ENCODE data around the gene RARB. TPM values are rescaled to one million over a fixed set of nuclear protein-coding genes. Genes with fewer than 3 reads are reported as not detected.
A peak's percentile ranks its signal among the peaks of the same experiment; 100 is the strongest.

The RARB gene
- total RNA-seq, 1 donor from 2014 or later, result 5.6 TPM

GRCh38 chr3:25604107-25604805 is 176.2 kb downstream of the RARB start:
- Histone ChIP-seq H3K27ac (peak overlapping the region; percentile 24), H3K4me1 (peaks cover 10% of the 10 kb centered on the region), H3K4me3 (no peak overlapping the region), H3K36me3 (peaks cover 81% of the 10 kb centered on the region), H3K9me3 (no peaks in the 10 kb centered on the region), H3K27me3 (ENCODE audit: low read depth) (no peaks in the 10 kb centered on the region)
- TF ChIP-seq, protein P1, sequence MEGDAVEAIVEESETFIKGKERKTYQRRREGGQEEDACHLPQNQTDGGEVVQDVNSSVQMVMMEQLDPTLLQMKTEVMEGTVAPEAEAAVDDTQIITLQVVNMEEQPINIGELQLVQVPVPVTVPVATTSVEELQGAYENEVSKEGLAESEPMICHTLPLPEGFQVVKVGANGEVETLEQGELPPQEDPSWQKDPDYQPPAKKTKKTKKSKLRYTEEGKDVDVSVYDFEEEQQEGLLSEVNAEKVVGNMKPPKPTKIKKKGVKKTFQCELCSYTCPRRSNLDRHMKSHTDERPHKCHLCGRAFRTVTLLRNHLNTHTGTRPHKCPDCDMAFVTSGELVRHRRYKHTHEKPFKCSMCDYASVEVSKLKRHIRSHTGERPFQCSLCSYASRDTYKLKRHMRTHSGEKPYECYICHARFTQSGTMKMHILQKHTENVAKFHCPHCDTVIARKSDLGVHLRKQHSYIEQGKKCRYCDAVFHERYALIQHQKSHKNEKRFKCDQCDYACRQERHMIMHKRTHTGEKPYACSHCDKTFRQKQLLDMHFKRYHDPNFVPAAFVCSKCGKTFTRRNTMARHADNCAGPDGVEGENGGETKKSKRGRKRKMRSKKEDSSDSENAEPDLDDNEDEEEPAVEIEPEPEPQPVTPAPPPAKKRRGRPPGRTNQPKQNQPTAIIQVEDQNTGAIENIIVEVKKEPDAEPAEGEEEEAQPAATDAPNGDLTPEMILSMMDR (IDR thresholded peaks at IDR 0.05), result no peak
- intact Hi-C loops (cut with DNase I), result no loop called here
- ATAC-seq (peak; percentile 86 to 88), DNase-seq (no peak)

DNA sequence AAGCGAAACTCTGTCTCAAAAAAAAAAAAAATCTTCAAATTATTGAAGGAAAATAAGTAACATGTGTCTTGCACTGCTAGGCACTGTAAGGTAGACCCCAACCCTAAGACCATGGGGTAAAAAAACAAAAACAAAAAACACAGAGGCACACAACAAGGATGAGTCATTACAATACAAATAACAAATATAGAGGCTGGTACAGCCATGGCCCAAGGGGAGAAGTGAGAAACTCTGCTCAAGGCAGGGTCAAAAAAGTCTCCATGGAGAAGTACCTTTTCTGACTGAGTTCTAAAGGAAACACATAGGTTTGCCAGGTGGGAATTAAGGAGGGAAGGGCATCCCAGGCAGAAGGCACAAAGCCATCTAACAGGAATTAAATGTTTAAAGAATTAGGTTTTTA is 182.1 kb downstream of the RARB start:
- H3K9me3 ChIP-seq, result no peaks in the 10 kb centered on the region
- ATAC-seq (no peak), DNase-seq (no peak)
- no peaks in the 10 kb centered on the region for H3K27me3 ChIP-seq (ENCODE audit: low read depth)
- H3K36me3 ChIP-seq, result peaks cover 97% of the 10 kb centered on the region
- TF ChIP-seq, protein P1 (IDR thresholded peaks at IDR 0.05), result no peak
- intact Hi-C loops (cut with DNase I), result no loop called here
- H3K4me1 ChIP-seq, result no peaks in the 10 kb centered on the region
- no peak overlapping the region for H3K27ac ChIP-seq
- no peak overlapping the region for H3K4me3 ChIP-seq

- DNase-seq (no peak), ATAC-seq (no peak)
- Histone ChIP-seq H3K9me3 (no peaks in the 10 kb centered on the region), H3K4me1 (no peaks in the 10 kb centered on the region), H3K36me3 (peaks cover 98% of the 10 kb centered on the region), H3K27ac (no peak overlapping the region), H3K27me3 (ENCODE audit: low read depth) (no peaks in the 10 kb centered on the region), H3K4me3 (no peak overlapping the region)
- intact Hi-C loops (cut with DNase I), result no loop called here
- TF ChIP-seq, protein P1 (IDR thresholded peaks at IDR 0.05), result no peak
Measured at GRCh38 chr3:25610779-25611178, 182.7 kb downstream of the RARB start.

DNA sequence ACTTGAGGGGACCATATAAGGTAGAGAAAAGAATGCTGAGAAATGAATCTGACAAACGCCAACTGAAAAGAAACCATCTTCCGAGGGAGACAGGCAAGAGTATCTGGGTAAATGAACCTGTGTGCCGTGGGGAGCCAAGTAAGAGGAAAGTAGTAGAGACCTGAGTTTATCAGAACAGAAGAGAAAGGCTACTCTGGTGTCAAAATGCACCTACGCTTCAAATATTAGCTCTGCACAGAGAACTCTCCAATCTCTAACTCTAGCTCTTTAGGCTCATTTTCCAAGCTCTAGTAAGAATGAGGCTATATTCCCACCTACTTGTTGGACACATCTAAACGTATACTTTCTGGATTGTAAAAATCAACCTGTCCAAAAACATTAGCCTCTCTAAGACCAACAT is 183.1 kb downstream of the RARB start:
- Histone ChIP-seq H3K27me3 (ENCODE audit: low read depth) (no peaks in the 10 kb centered on the region), H3K36me3 (peaks cover 96% of the 10 kb centered on the region), H3K9me3 (no peaks in the 10 kb centered on the region), H3K27ac (no peak overlapping the region), H3K4me1 (no peaks in the 10 kb centered on the region), H3K4me3 (no peak overlapping the region)
- DNase-seq (no peak), ATAC-seq (no peak)
- TF ChIP-seq, protein P1 (IDR thresholded peaks at IDR 0.05), result no peak
- intact Hi-C loops (cut with DNase I), result no loop called here

- DNase-seq, result no peak
- TF ChIP-seq, protein P1 (IDR thresholded peaks at IDR 0.05), result no peak
- H3K9me3 ChIP-seq, result no peaks in the 10 kb centered on the region
- no peak overlapping the region for H3K27ac ChIP-seq
- no peaks in the 10 kb centered on the region for H3K27me3 ChIP-seq (ENCODE audit: low read depth)
- H3K36me3 ChIP-seq, result peaks cover 82% of the 10 kb centered on the region
- no peak overlapping the region for H3K4me3 ChIP-seq
- intact Hi-C loops (cut with DNase I), result no loop called here
- peak in 1 of 2 donors; percentile 21 for ATAC-seq
- H3K4me1 ChIP-seq, result no peaks in the 10 kb centered on the region
Measured at GRCh38 chr3:25618028-25618427, 190.0 kb downstream of the RARB start.
